SIG-M5 treated with dmso at 0.1 percent for 504 hours (cell line): ENCODE measurements around the gene SH2D5.

ENCODE experiments used
- DNase-seq: peaks from one replicate; lab custom pipeline; 2025; ENCODE audit not compliant: unreplicated experiment; lab: John Stamatoyannopoulos, UW

The SH2D5 gene

DNA sequence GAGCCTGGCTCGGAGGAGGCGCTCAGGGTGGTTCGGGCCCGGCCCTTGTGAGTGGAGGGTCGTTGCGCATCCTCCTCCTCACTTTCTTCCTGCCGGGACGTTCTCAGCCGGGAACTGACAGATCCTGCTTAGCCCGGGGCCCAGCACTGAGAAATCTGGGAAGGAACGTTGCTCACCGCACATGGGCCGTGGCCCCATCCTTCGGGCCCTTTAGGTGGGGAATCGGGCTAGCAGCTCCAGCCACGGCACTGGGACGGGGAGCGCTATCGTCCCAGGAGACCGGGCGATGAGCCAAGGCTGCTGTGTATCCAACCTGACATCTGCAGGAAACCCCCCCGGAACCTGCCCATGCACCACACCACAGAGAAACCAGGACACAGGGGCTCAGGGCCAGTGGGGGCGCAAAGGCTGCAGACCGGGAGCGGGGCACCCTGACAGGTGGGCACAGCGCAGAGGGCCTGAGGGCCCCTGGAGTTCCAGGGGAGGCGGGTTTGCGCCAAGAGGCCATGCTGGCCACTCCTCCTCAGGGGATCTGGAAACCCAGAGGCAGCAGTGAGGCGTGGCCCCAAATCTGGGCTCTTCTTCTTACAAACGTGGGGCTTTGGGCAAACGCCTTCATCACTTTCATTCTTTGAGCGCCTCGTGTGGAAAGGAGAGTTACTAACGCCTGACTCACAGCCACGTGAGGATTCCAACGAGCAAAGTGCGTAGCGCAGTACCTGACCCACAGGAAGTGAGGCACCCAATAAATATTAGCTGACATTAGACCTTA lies at the start of gene SH2D5:
Gene SH2D5, minus strand, starts transcription at position 116 of the 772 bp plus-strand sequence. CDS start 4,659 bp downstream, outside the sequence.
- peak; percentile 64 for DNase-seq

DNA sequence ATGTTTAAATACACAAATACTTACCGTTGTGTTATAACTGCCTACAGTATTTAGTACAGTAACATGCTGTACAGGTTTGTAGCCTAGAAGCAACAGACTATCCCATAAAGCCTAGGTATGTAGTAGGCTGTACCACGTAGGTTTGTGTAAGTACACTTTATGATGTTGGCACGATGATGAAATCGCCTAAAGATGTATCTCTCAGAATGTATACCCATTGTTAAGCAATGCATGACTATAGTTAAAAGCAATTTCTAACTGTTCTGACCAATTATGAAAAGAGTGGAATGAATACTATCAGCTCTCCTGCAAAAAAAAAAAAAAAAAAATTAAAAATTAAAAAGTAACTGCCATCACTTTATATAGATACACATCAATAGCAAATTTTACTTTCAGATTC lies 43.2 kb upstream of the SH2D5 start:
- no peak for DNase-seq

DNA sequence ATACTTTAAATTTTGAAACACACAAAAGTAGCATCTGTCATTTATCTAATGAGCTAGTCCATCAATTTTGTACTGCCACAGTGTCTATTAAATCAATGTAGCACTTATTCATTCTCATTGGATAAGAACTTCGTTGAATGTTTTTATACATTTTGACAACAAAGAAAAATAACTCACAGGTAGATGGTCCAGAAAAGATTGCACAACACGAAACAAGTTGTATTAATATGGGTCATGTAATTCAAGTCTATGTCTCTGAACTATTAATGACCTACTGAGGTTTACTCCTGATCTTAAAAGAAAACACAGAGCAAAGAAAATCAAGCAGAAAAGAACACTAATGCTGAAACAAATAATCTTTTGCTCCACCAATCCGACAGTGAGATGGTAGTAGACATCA lies 39.3 kb upstream of the SH2D5 start:
- DNase-seq = no peak

DNA sequence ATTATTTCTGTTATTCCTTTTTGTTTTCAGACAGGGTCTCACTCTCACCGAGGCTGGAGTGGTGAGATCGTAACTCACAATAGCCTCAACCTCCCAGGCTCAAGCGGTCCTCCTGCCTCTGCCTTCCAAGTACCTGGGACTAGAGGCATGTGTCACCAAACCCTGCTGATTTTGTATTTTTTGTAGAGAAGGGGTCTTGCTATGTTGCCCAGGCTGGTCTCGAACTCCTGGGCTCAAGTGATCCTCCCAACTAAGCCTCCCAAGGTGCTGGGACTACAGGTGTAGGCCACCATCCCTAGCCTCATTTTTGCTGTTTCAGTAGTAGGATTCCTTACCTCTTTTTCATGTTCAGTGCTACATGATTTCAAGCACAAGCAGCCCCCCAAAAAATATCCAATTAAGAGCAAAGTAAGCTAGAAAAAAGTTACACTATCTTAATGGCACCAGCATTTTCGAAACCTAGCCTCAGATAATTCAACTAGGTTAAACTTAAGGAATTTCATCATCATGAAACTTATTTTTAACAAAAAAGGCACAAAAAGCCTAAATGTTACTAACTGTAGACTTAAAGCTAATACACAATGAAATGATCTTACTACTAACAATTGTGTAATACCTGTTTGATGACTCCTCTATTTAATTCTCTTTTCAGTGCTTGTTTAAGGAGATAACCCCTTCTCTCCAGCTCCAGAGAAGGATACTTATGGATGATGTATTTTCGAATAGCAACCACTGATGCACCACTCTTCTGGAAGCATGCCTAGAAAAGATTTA lies 38.0 kb upstream of the SH2D5 start:
- no peak for DNase-seq

DNA sequence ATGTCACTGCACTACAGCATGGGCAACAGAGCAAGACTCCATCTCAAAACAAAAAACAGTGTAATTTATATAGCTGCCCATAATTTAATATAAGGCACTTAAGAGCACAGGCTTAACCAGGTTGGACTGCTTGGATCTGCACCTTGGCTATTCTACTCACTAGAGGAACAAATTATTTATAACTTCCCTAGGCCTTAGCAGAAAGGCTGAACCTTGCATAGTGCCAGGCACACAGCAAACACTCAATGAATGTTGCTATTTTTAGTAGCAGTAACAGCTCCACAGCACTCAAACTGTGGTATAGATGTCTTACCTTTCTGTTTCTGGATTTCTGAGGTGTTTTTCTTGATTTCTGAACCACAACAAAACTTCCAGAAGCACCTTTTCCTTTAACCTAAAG lies 34.8 kb upstream of the SH2D5 start:
- DNase-seq = no peak

DNA sequence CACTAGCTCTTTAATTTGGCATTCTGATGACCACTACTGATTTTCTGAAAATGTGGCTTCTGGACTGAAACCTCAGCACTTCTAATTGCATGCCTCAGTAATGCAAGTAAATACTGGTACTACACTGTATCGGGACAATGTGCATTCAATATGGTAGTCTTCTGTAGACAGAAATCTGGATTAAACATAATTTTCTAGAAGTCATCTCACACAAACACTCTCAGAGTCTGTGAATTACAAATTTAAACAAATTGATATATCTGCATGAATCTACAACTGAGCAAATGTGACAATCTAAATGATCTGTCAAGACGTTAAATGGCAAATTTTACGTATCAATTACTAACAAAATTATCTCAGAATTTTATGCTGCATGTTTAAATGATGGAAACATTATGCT lies 30.9 kb upstream of the SH2D5 start:
- DNase-seq = no peak

DNA sequence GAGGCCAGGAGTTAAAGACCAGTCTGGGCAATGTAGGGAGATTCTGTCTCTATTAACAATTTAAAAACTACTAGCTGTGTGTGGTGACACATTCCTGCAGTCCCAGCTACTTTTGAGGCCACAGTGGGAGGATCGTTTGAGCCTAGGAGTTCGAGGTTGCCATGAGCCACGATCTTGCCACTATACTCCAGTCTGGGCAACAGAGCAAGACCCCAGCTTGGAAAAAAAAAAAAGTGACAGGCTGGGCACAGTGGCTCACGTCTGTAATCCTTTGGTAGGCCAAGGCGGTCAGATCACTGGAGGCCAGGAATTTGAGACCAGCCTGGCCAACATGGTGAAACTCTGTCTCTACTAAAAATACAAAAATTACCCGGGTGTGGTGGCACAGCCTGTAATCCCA lies 27.8 kb upstream of the SH2D5 start:
- DNase-seq = no peak

DNA sequence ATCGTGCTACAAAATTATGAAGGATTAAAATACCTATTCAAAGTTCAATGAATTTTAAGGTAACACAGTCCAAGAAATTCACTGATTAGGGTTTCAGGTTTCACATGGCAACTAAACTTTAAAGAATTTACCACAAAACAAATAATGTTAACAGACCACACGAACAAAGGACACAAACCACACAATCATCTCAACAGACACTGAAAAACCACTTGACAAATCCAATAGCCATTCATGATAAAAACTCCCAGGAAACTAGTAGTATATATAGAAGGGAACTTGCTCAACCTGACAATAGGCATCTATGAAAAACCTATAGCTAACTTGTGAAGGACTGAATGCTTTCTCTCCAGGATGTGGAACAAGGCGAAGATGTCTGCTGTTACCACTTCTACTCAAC lies 21.1 kb upstream of the SH2D5 start:
- DNase-seq = no peak

DNA sequence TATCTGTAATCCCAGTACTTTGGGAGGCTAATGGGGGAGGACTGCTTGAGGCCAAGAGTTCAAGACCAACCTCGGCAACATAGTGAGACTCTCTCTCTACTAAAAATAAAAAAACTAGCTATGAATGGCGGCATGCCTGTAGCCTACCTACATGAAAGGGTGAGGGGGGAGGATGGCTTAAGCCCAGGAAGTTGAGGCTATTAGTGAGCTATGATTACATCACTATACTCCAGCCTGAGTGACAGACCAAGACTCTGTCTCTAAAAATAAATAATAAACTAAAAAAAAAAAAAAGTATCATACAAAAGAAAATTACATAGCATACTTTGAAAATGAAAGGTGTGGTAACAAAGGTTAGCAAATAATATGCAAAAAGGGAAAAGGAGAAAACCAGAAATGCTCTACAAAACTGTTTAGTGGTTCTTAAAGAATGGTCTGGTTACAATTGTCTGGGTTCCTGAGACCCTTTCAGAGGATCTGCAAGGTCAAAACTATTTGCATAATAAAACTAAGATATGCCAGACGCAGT lies 19.0 kb upstream of the SH2D5 start:
- DNase-seq = no peak

DNA sequence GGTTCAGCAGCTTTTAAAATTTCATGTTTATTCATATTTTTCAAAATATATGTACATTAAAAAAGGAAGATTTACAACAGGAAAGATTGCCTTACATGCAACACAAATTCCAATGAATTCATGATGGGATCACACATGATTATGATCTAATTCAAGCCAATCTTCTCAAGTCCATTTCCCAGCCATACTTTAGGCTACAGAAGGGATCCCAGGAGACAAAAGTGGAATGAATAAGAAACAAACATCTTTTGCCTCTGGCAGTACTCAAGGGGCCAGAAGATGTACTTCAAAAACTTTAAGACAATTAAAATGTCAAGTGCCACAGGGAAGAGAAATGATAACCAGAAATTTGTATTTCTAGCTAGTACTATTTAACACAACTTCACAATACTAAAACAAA lies 10.2 kb upstream of the SH2D5 start:
- DNase-seq = no peak

DNA sequence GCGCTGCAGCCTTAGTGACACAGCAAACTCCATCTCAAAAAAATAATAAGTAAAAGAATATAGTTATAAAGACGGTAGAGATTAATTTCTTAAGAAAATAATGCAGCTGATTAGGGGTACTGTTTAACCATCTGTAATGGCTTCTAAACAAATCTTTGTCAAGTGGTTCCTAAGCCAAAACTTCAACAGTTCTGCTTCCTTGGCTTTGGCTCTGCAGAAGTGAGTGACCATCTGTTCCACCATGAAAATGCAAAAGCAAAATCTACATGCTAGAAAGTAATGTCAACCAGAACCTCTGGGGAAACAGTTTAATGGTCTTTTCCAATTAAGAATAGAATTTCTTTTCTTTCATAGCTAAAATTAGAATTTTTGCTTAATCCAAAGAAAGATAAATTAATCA lies 8.3 kb upstream of the SH2D5 start:
- no peak for DNase-seq

DNA sequence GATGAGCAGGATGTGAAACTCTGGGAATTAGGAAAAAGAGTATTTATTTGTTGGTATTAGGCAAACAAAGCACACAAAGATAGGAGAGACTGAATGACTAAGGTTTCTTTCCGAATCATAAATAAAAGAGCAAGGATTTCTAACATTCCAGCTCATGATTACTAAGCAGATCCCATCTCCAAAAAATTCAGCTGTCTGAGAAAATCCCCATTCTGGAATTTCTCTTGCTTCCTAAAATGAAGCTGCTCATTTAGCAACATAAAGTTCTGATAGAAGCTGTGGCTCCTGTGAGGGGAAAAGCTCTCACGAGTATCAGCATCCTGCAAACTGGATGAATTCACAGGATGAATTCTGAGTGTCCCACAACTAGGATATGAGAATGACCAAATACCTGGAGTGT lies 6.7 kb upstream of the SH2D5 start:
- DNase-seq = no peak

DNA sequence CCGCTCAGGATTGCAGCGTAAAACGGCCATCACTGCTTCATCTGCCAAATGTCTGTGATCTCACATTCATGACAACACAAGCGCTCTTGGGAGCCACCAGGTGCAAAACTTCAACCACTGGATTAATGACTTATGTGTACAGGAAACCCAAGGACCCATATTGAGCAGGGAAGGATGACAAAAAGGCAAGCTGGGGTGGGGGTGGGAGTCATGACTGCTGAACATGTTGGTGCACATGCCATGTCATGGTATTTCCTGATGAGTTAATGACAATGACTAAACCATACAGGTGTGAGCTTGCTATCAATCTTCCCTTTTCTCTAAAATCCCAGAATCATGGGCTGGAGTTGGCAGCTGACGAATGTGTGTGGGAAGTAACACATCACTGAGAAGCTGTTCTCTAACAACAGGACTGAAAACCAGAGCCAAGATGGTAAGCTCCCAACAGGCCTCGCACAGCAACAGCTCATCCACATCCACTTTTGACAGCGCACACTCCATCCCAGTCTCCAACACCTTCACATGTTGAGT lies 3.1 kb upstream of the SH2D5 start:
- DNase-seq = no peak

DNA sequence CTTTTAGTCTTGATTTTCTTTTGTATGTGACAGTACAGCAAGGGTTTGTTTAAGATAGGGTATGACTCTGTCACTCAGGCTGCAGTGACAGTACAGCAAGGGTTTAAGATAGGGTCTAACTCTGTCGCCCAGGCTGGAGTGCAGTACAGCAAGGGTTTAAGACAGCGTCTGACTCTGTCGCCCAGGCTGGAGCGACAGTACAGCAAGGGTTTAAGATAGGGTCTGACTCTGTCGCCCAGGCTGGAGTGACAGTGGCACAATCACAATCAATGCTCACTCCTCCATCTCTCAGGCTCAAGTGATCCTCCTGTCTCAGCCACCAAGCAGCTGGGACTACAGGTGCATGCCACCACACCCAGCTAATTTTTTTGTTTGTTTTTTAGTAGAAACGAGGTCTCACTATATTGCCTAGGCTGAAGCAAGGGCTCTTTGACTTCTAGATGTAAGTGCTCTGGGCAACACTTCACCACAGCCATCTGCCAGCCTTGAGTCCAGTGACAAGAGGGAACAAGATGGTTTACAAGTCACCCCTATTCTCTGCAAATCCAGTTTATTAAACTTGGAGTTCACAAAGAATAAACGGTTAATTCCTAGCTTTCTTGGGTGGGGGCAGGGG lies 965 bp upstream of the SH2D5 start:
- no peak for DNase-seq

DNA sequence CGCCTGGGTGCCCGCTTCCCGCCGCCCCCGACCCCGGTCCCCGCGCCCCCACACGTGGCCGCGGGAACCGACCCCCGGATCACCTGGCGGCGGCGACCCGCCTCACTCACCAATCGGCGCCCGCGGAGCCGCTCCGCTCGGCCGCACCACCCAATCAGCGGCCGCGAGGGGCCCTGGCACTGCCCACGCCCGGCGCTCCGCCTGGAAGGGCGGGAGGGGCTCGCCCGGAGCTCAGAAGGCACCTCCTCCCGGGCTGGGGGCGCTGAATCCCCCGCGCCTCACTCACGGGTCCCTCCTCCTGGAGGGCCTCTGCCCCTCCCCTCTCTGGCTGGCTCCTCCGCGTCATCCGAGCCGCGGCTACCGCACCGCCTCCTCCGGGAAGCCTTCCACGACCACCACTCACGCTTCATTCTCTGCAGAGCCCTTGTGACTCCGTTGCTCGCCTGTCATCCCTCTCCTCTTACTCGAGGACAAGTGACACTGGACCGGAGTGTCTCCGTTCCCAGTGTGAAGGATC lies 374 bp downstream of the SH2D5 start:
- DNase-seq = no peak

DNA sequence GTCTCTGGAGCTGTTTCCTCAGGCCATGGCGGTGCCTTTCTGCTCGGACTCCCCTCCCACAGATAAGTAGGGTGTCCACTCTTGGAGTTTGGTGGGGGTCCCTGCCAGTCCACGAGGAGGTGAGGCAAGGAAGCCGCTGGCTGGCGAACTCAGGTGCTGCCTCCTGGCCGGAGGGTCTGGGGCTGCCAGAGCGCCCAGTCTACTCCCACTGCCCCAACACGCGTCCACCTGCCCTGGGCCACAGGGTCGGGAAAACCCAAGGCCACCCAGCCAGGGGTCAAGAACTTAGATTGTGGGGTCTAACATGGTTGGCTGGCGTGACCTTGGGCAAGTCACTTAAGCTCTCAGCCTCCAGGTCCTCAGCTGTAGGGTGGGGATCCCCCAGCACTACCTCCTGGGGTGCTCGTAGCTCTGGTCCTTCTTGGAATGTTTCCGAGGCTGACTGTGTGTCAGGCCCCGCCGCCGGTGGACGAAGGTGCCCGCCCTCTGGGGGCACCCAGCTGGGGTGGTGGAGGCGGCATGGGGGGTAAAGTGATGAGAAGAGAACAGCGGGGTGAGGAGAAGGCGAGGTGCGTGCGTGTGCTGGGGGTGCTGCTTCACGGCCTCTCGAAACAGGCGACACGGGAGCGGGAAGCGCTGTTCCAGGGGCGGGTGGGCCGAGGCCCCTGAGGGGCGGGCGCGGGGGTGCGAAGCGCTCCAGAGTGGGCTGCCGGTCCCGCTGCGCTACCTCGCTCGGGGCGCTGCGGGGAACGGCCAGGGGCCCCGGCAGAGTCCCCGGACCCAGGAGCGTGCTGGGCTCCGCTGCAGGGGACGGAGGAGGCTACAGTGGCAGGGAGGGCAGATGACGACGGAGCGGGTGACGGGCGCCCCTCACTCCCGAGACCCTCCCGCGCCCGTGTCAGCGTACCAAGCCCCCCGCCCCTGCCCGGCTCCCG lies 1.2 kb downstream of the SH2D5 start:
- DNase-seq = no peak

DNA sequence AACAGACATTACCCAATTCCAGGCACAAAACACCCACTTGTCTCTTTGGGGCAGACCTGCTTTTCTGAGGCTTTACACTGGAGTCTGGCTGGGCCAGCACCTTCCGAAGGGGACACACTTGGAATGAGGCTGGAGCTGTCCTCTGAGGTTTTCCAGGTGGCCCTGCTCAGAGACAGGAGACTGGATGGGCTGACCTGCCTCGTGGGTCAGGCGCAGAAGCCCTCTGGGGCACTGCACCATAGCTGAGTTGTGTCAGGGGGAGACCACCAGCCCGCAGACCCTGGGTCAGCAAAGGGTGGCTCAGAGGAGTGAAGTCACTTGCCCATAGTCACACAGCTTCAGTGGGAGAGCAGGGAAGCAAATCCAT lies 1.8 kb downstream of the SH2D5 start:
- DNase-seq = no peak

DNA sequence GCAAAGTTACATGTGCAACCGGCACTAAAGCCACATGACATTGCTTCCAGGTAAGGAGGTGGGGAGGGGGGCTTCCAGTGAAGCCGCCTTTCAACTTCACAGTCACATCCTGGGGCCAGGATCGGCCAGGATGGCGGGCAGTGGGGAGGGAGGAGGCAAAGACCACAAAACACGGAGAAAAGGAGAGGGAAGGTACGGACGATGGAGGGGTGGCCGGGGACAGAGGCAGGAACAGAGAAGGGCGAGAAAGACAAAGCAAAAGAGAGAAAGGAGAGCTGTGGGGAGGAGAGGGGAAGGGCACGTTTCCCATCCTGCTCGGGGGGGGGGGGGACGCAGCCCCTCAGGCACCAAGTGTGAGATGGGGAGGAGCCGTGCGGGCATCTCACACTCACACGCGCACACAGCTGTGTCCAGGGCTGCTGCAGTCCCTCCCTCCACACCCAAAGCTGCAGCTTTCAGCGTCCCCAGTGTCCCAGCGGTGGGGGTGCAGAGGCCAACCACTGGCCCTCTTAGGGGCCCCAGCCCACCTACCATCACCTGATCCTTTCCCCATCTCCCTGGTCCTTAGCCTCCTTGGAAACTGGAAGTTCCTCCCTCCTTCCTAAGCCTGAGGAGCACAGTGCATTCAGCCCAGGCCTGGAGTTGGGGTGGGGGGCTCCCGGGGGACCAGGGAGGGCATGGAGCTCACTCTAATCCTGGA lies 2.4 kb downstream of the SH2D5 start:
- DNase-seq = no peak

DNA sequence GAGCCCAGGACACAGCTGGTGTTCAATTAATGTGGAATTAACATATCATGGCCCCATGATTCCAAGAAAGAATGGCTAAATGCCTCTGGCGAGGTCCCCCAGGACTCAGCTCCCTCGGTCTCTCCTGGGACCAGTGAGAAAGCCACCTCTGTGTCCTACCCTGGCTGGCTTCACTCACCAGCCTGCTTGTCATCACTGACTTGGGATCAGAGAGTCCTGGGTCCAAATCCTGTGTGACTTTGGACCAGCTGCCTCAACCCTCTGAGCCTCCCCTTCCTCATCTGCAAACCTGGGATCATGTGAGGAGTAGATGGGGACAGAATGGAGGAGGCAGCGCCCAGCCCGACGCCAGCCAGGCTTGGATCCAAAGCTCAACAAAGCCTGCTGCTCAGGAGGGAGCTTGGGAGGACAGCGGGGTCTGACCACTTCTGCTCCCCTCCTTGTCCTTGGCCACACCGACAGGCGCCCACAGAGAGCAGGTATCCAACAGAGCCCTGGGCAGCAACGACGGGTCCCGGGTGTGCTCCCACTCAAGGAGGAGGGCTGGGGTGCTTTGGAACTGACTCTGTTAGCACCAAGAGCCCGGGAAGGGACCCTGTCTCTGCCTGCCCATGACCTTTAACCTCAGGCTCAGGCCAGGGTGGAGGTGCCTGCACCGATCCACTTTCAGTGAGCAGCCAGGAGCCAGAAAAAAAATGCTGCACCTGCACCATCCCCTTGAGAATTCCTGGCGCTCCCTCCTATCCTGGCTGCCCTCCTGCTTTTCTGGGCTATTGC lies 3.2 kb downstream of the SH2D5 start:
- DNase-seq = no peak
